GM08714 (cell line): ENCODE measurements around the gene CCNQ.
A peak's percentile ranks its signal among the peaks of the same experiment; 100 is the strongest.

ENCODE experiments used
- H3K4me3 ChIP-seq: fragments of 200-500 bp; sonication (Bioruptor generic); 2 replicates; pipeline ENCODE4 v1.5.1; 2014; ENCODE audit warnings: mild to moderate bottlenecking, low read length, inconsistent platforms
- ZNF274 ChIP-seq: IDR thresholded peaks from 2 replicates; pipeline ENCODE4 v1.6.1; 2012; ENCODE audit warnings: mild to moderate bottlenecking, low read depth, low read length

Gene CCNQ

GRCh38 chrX:153599192-153600031, 473 bp upstream of the CCNQ start:
- peak overlapping the region; percentile 72 for H3K4me3 ChIP-seq
- TF ChIP-seq ZNF274, result no peak

DNA sequence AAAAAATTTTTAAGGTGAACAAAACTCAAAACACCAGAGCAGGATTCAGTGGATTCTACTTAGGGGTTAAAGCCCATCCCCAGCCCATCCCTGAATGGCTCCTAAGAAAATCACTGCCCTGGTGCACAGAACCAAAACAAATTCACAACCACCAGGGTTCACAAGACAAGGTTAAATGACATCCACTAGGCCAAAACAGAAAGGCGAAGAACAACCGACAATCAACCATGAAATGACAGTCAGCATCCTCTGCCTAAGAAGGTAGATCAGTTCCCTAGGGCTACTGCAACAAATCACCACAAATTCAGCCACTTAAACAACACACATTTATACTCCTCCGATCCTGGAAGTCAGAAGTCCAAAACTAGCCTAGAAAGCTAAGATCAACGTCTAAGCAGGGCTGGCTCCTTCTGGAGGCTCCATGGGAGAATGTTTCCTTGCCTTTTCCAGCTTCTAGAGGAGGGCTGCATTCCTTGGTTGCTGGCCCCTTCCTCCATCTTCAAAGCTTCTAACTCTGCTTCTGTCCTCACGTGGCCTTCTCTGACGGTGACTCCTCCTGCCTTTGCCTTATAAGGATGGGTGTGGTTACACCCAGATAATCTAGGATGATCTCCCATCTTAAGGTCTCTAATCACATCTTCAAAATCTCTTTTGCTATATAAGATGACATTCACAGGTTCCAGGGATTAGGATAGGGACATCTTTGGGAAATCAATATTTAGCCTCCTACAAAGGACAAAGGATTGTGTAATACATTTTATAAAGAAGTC, 1.8 kb downstream of the CCNQ start:
- H3K4me3 ChIP-seq, result no peak overlapping the region
- no peak for TF ChIP-seq ZNF274

DNA sequence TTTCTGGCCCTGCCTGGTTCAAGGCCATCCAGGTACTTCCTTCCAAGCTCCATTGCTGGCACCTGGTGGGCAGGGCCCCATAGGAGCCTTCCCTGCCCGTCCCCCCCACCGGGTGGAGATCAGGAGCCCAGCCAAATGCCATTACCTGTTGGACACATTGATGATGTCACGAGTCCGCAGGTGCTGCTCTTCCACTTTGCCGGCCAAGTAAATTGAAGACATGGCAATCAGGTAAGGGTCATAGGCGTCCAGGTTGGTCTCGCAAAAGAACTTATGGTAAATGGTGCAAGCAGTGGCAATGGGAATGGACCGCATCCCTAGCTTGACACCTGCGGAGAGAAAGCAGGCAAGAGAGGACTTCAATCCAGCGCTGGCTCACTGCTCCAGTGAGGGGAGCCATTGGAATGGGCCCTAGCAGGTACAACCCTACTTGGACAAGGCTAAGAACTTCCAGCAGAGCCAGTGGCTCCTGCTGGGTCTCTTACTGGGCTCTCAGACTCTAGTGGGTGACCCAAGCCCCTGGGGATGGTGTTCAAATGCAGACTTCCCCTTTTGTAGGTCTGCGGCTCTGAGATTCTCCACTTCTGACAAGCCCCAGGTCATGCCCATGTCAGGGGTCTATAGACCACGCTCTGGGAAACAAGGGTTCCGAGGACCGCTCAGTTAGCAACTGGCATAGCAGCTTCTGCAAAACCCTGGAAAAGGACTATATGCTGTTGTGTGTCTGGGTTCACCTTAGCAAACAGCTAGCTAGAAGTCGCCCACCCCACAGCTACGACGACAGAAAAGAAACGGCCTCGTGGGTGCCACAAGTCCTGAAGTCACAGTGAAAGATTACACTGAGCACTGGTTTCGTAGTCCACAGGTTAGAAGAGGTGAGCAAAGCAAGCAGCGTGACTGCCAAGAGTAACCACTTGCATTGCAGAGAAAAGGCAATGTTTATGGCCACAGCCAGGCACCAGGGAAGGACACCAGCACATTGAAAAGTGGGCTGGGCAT, 2.8 kb downstream of the CCNQ start:
- TF ChIP-seq ZNF274, result no peak
- H3K4me3 ChIP-seq, result no peak overlapping the region

DNA sequence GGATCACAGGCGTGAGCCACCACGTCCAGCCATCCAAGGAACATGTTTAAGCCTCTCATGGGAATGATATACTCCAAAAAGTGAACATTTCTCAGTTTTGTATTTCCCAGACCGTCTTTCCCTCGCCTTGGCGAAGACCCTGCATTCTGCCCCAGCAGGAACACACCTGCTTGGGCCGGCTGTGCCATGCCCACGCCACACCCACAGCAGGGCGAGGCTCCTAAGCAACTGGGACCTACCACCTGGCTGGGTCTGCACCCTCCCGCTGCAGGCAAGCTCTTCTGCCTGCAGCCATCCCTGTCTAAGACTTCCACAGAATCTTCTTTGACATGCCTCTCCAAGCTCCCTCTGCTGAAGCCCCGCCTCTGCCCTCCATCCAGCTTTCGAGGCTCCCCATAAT, 3.6 kb downstream of the CCNQ start:
- TF ChIP-seq ZNF274, result no peak
- no peak overlapping the region for H3K4me3 ChIP-seq

GRCh38 chrX:153593811-153594500, 5.0 kb downstream of the CCNQ start:
- TF ChIP-seq ZNF274, result no peak
- H3K4me3 ChIP-seq, result no peak overlapping the region

DNA sequence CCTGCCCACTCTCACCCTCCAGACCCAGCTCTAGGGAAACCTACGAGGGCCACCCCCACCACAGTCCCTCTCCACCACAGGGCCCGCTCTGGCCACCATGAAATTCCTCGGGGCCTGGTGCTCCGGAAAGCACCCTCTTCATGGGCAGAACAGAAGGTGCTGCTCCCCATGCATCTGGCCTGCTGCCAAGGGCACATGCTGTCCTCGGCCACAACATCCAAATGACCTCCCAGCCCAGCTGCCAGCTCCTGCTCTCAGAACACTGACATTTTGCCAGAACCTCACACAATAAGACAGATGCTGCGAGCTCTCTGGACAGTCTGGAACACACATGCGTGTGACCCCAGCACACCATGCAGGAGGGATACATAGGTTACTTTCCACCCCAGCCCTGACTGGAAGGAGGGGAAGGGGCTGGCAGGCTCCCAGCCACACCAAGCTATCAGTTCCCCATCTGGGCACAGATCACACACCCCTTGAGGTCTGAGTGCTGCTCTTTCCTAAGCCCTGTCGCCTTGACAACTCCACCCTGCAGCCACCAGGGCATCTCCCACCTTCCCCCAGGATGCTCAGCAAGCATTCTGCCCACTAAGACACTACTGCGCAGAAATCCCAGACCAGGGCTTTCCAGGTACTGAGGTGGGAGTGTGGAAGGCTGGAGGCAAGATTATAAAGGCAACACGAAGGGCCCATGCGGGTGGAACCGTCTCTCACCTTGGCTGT, 5.8 kb downstream of the CCNQ start:
- no peak for TF ChIP-seq ZNF274

DNA sequence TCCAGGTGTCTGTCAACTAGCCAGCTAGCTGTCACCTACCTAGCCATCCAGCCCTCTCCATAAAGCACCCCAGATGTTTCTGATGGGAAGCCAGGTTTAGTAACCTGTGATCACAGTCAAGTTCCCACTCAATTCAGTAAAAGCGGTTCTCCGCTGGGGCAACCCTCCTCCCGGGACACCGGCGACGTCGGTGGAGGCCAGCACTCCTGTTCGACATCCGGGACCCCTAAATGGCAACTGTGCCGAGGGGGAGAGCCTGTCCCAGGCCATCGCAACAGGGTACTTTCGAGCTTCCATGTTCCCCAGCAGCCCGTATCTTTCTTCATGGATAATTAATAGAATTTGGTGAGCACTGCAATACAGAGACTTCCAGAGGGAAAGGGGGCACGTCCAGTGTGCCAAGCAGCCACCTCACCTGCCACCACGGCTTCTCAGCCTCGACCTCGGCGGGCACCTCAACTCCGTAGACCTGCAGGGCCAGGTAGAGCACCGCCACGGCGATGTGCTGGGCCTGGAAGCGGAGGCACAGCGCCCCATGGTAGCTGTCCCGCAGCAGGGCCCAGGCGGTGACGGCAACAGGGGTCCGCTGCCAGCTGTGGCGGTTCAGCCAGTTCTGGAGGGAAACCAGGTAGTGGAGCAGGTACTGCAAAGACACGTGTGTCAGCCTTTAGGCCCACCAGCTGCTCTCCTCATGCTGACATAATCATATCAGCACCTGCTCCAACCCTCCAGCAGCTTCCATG, 6.7 kb downstream of the CCNQ start:
- TF ChIP-seq ZNF274, result no peak
- H3K4me3 ChIP-seq, result no peak overlapping the region

More for the DNA sequence above, 5.8 kb downstream of the CCNQ start:
- H3K4me3 ChIP-seq, result no peak overlapping the region

DNA sequence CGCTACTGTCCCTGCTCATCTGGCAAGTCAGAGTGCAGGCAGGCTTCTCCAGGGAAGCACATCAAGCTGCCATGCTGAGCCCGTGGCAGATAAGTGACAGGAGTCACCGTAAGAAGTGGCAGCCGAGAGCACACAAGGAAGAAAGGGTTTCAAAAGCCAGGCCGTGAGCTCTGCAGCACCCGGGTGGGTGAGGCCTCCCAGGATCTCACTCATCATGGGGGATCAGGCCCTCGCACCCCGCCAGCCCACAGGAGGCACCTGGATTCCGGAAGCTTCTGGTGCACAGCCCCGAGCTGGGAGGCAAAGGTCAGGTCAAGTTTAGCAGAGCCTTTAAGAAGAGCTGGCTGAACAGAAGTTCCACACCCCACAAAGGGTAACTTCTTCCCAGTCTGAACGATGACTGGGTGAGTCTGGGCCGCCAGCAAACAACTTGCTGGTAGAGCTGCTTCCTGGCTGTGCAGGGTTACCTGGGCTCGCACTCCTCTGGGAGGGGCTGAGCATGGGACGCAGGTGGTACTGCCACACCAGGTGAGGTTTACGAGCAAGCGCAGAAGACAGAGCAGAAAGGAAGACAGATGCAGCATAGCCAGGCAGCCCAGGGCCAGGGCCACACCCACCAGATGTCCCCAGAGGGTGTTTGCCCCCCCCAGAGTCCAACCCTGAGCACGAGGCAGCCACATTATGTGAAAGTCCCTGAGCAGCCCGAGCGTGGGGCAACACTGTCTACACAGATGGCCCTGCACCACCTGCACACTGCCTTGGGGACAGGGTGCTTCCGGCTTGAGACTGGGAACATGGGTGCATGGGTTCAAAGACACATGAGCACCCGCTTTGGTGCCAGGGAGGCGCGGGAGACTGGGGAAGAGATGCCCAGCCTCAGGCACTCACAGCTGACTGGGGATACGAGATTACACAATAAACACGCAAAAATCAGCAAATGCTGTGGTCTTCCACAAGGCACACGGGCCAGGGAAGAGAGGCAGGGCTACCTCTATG, 7.7 kb downstream of the CCNQ start:
- H3K4me3 ChIP-seq, result no peak overlapping the region
- no peak for TF ChIP-seq ZNF274

DNA sequence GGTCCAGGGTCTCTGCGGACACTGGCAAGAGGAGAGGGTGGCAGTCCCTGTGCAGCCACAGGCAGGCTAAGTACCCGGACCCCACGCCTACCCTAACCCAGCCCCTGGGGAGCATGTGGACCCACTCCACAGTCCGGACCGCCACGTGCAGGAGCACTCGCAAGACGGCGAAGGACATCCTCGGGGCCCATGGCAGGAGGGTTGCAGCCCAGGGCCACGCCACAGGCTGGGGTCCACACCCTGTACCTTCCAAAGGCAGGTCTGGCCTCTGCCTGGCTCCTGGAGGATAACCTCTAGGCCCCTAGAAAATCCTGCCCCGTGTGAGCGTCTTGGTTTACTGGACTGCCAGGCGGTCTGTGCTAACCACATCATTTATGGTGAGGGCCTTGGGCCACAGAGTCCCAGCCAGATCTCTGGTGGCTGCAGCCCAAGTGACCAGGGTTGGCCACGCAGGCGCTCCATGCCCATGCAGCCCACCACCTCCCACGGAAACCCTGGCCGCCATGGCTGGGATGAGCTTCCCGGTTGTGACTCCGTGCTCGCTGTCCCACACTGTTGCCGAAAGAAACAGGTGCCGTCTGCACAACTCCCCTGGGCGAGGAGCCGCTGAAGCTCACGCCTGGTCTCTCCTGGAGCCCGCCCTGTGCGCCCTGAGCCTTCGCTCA, 10.0 kb downstream of the CCNQ start:
- H3K4me3 ChIP-seq, result no peak overlapping the region
- no peak for TF ChIP-seq ZNF274

GRCh38 chrX:153588021-153588781, 10.7 kb downstream of the CCNQ start:
- TF ChIP-seq ZNF274, result no peak
- H3K4me3 ChIP-seq, result no peak overlapping the region
